ENCODE measurements around the gene SPX.

SPX gene

GRCh38 chr12:21526053-21526452 is at the start of gene SPX:
SPX (plus strand) TSS chr12:21526296; CDS start chr12:21526473, 177 bp downstream.
- Histone ChIP-seq H4K20me1 (no peaks in the 10 kb centered on the region), H3K27me3 (no peaks in the 10 kb centered on the region; the same call in 1 of the 2 replicates), H3K36me3 (no peaks in the 10 kb centered on the region), H3K4me1 (peaks cover 41% of the 10 kb centered on the region), H3K4me2 (peak within 1 kb of the TSS; percentile 80), H3K9ac (no peak within 1 kb of the TSS), H3K4me3 (0 out of 2 replicates have a peak within 1 kb of the TSS, but pooled peaks have one; percentile 60), H3K27ac (no peak within 1 kb of the TSS), H3K9me3 (peaks cover 4% of the 10 kb centered on the region; the same call in 1 of the 2 replicates)
- peak; percentile 49; the same call in 1 of the 2 replicates for TF ChIP-seq Cebpa-rat (IDR thresholded peaks at IDR 0.05)

- H3K9me3 ChIP-seq: no peaks in the 10 kb centered on the region
- H4K20me1 ChIP-seq: no peaks in the 10 kb centered on the region; the same call in 1 of the 2 replicates
- TF ChIP-seq Cebpa-rat (IDR thresholded peaks at IDR 0.05): no peak
- H3K4me3 ChIP-seq: no peak overlapping the region
- no peaks in the 10 kb centered on the region for H3K4me1 ChIP-seq
- no peak overlapping the region for H3K27ac ChIP-seq
- no peak overlapping the region for H3K9ac ChIP-seq
- no peaks in the 10 kb centered on the region for H3K27me3 ChIP-seq
- H3K36me3 ChIP-seq: peaks cover 91% of the 10 kb centered on the region
- no peak overlapping the region for H3K4me2 ChIP-seq
Measured at GRCh38 chr12:21476949-21477348, 49.1 kb upstream of the SPX start.

GRCh38 chr12:21478756-21479455 is 47.2 kb upstream of the SPX start:
- no peak overlapping the region for H3K4me3 ChIP-seq
- no peaks in the 10 kb centered on the region for H3K27me3 ChIP-seq
- no peaks in the 10 kb centered on the region for H3K4me1 ChIP-seq
- no peak overlapping the region for H3K4me2 ChIP-seq
- H3K27ac ChIP-seq: no peak overlapping the region
- no peaks in the 10 kb centered on the region; the same call in 1 of the 2 replicates for H4K20me1 ChIP-seq
- peaks cover 89% of the 10 kb centered on the region for H3K36me3 ChIP-seq
- H3K9me3 ChIP-seq: no peaks in the 10 kb centered on the region
- no peak overlapping the region for H3K9ac ChIP-seq
- TF ChIP-seq Cebpa-rat (IDR thresholded peaks at IDR 0.05): no peak

- no peaks in the 10 kb centered on the region for H3K27me3 ChIP-seq
Measured at GRCh38 chr12:21483531-21483930, 42.6 kb upstream of the SPX start.

GRCh38 chr12:21485998-21486397 is 40.1 kb upstream of the SPX start:
- H3K36me3 ChIP-seq: peaks cover 60% of the 10 kb centered on the region

More at GRCh38 chr12:21483531-21483930, 42.6 kb upstream of the SPX start:
- H3K4me1 ChIP-seq: no peaks in the 10 kb centered on the region
- TF ChIP-seq Cebpa-rat (IDR thresholded peaks at IDR 0.05): no peak
- no peaks in the 10 kb centered on the region for H3K9me3 ChIP-seq
- H3K4me2 ChIP-seq: no peak overlapping the region
- H3K27ac ChIP-seq: no peak overlapping the region
- no peak overlapping the region for H3K9ac ChIP-seq
- no peaks in the 10 kb centered on the region for H4K20me1 ChIP-seq
- peaks cover 60% of the 10 kb centered on the region for H3K36me3 ChIP-seq
- H3K4me3 ChIP-seq: no peak overlapping the region

GRCh38 chr12:21499765-21500164 is 26.3 kb upstream of the SPX start:
- Histone ChIP-seq H3K4me1 (peaks cover 42% of the 10 kb centered on the region), H3K27me3 (no peaks in the 10 kb centered on the region), H3K27ac (no peak overlapping the region), H3K4me3 (peak overlapping the region; percentile 91), H3K9me3 (no peaks in the 10 kb centered on the region), H3K9ac (no peak overlapping the region), H3K4me2 (peak overlapping the region; percentile 96), H3K36me3 (peaks cover 48% of the 10 kb centered on the region), H4K20me1 (peaks cover 26% of the 10 kb centered on the region; the same call in 1 of the 2 replicates)
- no peak for TF ChIP-seq Cebpa-rat (IDR thresholded peaks at IDR 0.05)

More at GRCh38 chr12:21485998-21486397, 40.1 kb upstream of the SPX start:
- Histone ChIP-seq H3K9me3 (no peaks in the 10 kb centered on the region), H3K4me2 (no peak overlapping the region), H4K20me1 (no peaks in the 10 kb centered on the region), H3K4me3 (no peak overlapping the region), H3K9ac (no peak overlapping the region), H3K27ac (no peak overlapping the region), H3K4me1 (no peaks in the 10 kb centered on the region), H3K27me3 (no peaks in the 10 kb centered on the region)
- no peak for TF ChIP-seq Cebpa-rat (IDR thresholded peaks at IDR 0.05)

- Histone ChIP-seq H4K20me1 (peaks cover 31% of the 10 kb centered on the region), H3K9me3 (no peaks in the 10 kb centered on the region), H3K27me3 (no peaks in the 10 kb centered on the region), H3K4me2 (peak overlapping the region; percentile 96), H3K9ac (peak overlapping the region; percentile 89), H3K4me3 (peak overlapping the region; percentile 91), H3K4me1 (peaks cover 42% of the 10 kb centered on the region), H3K36me3 (peaks cover 37% of the 10 kb centered on the region), H3K27ac (peak overlapping the region; percentile 85)
- TF ChIP-seq Cebpa-rat (IDR thresholded peaks at IDR 0.05): no peak
Measured at GRCh38 chr12:21500786-21501257, 25.3 kb upstream of the SPX start.

- Histone ChIP-seq H3K27me3 (no peaks in the 10 kb centered on the region), H3K4me1 (peaks cover 42% of the 10 kb centered on the region), H3K9ac (peak within 1 kb of the TSS; percentile 89), H3K4me2 (peak within 1 kb of the TSS; percentile 96), H3K27ac (peak within 1 kb of the TSS; percentile 85), H3K4me3 (peak within 1 kb of the TSS; percentile 91), H3K36me3 (peaks cover 31% of the 10 kb centered on the region), H4K20me1 (peaks cover 37% of the 10 kb centered on the region), H3K9me3 (no peaks in the 10 kb centered on the region)
- TF ChIP-seq Cebpa-rat (IDR thresholded peaks at IDR 0.05): no peak
Measured at GRCh38 chr12:21501258-21502163, 24.6 kb upstream of the SPX start, which contains the start of the genes GOLT1B and RECQL. GOLT1B (plus strand) TSS chr12:21501789; CDS start chr12:21501924, 135 bp downstream. RECQL (minus strand) TSS chr12:21501635; CDS start chr12:21499570, 2,065 bp downstream.

GRCh38 chr12:21502164-21502496 is 24.0 kb upstream of the SPX start:
- no peaks in the 10 kb centered on the region for H3K9me3 ChIP-seq

More at GRCh38 chr12:21502164-21502496, 24.0 kb upstream of the SPX start:
- no peak for TF ChIP-seq Cebpa-rat (IDR thresholded peaks at IDR 0.05)
- Histone ChIP-seq H3K4me2 (peak overlapping the region; percentile 77), H3K27ac (peak overlapping the region; percentile 85), H3K9ac (peak overlapping the region; percentile 89), H4K20me1 (peaks cover 37% of the 10 kb centered on the region), H3K4me1 (peaks cover 42% of the 10 kb centered on the region), H3K4me3 (peak overlapping the region; percentile 91), H3K36me3 (peaks cover 24% of the 10 kb centered on the region), H3K27me3 (no peaks in the 10 kb centered on the region)

Data from BLaER1 (cell line).